Testis (tissue), 2 donors: ENCODE measurements around the gene TBC1D23.
"Not testable (repeated sequence)": the region's sequence is repeated elsewhere in the genome, so short reads cannot be mapped to it uniquely, and the experiment has no call there.

Source experiments
- POLR2A ChIP-seq: fragments of 450-650 bp; IDR thresholded peaks from one replicate; pipeline ENCODE4 v1.6.1; 2017; ENCODE audit warnings: antibody characterized with exemption, mild to moderate bottlenecking, moderate library complexity
- TF ChIP-seq, protein P1 (sequence below), 3 experiments: fragments of 450-650 bp in 2 of 3; fragments of 200-600 bp in 1 of 3; sonication (generic) in 1 of 3; IDR thresholded peaks; one replicate each; pipeline ENCODE4 v1.5.1; 2016 to 2019; ENCODE audit warnings: antibody characterized with exemption in 3 of 3, mild to moderate bottlenecking in 2 of 3, moderate library complexity in 1 of 3

DNA sequence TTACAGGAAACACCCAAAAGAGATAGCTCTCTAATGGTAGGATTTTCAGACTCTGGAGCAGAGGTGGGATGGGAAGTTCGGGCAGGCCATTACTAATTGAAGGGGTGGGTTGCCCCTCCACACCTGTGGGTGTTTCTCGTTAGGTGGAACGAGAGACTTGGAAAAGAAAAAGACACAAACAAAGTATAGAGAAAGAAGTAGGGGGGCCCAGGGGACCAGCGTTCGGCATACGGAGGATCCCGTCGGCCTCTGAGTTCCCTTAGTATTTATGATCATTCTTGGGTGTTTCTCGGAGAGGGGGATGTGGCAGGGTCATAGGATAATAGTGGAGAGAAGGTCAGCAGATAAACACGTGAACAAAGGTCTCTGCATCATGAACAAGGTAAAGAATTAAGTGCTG, 75.4 kb downstream of the TBC1D23 start:
- not testable (repeated sequence) for TF ChIP-seq POLR2A
- TF ChIP-seq, protein P1, sequence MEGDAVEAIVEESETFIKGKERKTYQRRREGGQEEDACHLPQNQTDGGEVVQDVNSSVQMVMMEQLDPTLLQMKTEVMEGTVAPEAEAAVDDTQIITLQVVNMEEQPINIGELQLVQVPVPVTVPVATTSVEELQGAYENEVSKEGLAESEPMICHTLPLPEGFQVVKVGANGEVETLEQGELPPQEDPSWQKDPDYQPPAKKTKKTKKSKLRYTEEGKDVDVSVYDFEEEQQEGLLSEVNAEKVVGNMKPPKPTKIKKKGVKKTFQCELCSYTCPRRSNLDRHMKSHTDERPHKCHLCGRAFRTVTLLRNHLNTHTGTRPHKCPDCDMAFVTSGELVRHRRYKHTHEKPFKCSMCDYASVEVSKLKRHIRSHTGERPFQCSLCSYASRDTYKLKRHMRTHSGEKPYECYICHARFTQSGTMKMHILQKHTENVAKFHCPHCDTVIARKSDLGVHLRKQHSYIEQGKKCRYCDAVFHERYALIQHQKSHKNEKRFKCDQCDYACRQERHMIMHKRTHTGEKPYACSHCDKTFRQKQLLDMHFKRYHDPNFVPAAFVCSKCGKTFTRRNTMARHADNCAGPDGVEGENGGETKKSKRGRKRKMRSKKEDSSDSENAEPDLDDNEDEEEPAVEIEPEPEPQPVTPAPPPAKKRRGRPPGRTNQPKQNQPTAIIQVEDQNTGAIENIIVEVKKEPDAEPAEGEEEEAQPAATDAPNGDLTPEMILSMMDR (IDR thresholded peaks at IDR 0.05), result not testable (repeated sequence)
